SU-DHL-6 (cell line): ENCODE measurements around the gene TARBP1.

Source experiments
- CTCF ChIP-seq: fragments of 200-600 bp; sonication (generic); IDR thresholded peaks from one replicate; pipeline ENCODE4 v1.5.1; 2017; ENCODE audit warnings: antibody characterized with exemption, mild to moderate bottlenecking, low read length, moderate library complexity; ENCODE audit not compliant: insufficient read depth, poor library complexity, severe bottlenecking
- EZH2phosphoT487 ChIP-seq: fragments of 200-600 bp; sonication (generic), shearing (Covaris generic); conservative IDR thresholded peaks from 2 replicates; pipeline ENCODE4 v1.6.1; 2018; ENCODE audit warnings: mild to moderate bottlenecking, antibody characterized with exemption, low read length, moderate library complexity, mixed read lengths

- TF ChIP-seq CTCF = no peak
- no peak for TF ChIP-seq EZH2phosphoT487
Measured at GRCh38 chr1:234438579-234438978, 40.4 kb downstream of the TARBP1 start.
